ENCODE data around the gene LIN28B. TPM values are rescaled to one million over a fixed set of nuclear protein-coding genes. Genes with fewer than 3 reads are reported as not detected.

Gene LIN28B
- polyA plus RNA-seq, 1 donor from 2014 or later, result 19.1 TPM

DNA sequence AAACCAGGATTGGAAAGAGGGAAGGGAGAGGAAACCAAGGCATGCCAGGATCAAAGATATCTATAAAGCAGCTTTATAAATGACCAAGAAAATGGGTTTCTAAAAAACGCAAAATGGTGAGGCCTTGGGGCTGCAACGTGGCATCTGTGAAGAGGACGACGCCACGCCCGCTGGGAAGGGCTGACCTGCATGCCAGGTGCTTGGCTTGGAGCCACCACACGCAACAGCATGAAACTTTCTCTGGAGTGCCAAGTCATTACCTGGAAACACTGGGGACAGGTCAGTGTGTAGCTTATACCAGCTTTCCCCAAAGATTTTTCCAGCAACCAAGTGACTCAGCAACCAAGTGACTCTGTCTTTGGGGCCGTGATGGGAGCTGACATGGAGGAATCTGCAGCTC lies 140.4 kb downstream of the LIN28B start:
- Histone ChIP-seq H3K9me2 (ENCODE audit: insufficient read depth, low read length) (no peaks in the 10 kb centered on the region), H2AFZ (ENCODE audit: low read depth, low read length) (no peak overlapping the region), H3K27ac (ENCODE audit: low read length) (no peak overlapping the region), H4K20me1 (ENCODE audit: insufficient read depth) (no peaks in the 10 kb centered on the region), H3F3A (ENCODE audit: insufficient read depth, low read length, poor library complexity, severe bottlenecking) (no peaks in the 10 kb centered on the region), H3K9me3 (ENCODE audit: low read length) (no peaks in the 10 kb centered on the region), H3K36me3 (ENCODE audit: insufficient read depth, low read length) (no peaks in the 10 kb centered on the region), H3K4me3 (ENCODE audit: low read length) (no peak overlapping the region), H3K4me2 (ENCODE audit: low read length) (no peak overlapping the region), H3K27me3 (ENCODE audit: insufficient read depth, low read depth, low read length) (no peaks in the 10 kb centered on the region), H3K9ac (ENCODE audit: low read length) (no peak overlapping the region), H3K79me2 (replicated peaks; ENCODE audit: insufficient read depth, low read length) (no peaks in the 10 kb centered on the region)
- TF ChIP-seq EP300 (conservative IDR thresholded peaks at IDR 0.05; ENCODE audit: poor library complexity, severe bottlenecking) (no peak), MXI1 (conservative IDR thresholded peaks at IDR 0.05; ENCODE audit: poor library complexity, severe bottlenecking) (no peak), RAD21 (conservative IDR thresholded peaks at IDR 0.05) (no peak), EZH2 (IDR thresholded peaks at IDR 0.05; ENCODE audit: borderline replicate concordance, insufficient read depth, low read length, poor library complexity, severe bottlenecking) (no peak), TAF1 (IDR thresholded peaks at IDR 0.05; ENCODE audit: low read depth) (no peak), SMC3 (conservative IDR thresholded peaks at IDR 0.05; ENCODE audit: poor library complexity) (no peak), POLR2AphosphoS5 (IDR thresholded peaks at IDR 0.05) (no peak)
- TF ChIP-seq, protein P1, sequence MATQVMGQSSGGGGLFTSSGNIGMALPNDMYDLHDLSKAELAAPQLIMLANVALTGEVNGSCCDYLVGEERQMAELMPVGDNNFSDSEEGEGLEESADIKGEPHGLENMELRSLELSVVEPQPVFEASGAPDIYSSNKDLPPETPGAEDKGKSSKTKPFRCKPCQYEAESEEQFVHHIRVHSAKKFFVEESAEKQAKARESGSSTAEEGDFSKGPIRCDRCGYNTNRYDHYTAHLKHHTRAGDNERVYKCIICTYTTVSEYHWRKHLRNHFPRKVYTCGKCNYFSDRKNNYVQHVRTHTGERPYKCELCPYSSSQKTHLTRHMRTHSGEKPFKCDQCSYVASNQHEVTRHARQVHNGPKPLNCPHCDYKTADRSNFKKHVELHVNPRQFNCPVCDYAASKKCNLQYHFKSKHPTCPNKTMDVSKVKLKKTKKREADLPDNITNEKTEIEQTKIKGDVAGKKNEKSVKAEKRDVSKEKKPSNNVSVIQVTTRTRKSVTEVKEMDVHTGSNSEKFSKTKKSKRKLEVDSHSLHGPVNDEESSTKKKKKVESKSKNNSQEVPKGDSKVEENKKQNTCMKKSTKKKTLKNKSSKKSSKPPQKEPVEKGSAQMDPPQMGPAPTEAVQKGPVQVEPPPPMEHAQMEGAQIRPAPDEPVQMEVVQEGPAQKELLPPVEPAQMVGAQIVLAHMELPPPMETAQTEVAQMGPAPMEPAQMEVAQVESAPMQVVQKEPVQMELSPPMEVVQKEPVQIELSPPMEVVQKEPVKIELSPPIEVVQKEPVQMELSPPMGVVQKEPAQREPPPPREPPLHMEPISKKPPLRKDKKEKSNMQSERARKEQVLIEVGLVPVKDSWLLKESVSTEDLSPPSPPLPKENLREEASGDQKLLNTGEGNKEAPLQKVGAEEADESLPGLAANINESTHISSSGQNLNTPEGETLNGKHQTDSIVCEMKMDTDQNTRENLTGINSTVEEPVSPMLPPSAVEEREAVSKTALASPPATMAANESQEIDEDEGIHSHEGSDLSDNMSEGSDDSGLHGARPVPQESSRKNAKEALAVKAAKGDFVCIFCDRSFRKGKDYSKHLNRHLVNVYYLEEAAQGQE (IDR thresholded peaks at IDR 0.05; ENCODE audit: borderline replicate concordance), result no peak
- TF ChIP-seq, protein P2, sequence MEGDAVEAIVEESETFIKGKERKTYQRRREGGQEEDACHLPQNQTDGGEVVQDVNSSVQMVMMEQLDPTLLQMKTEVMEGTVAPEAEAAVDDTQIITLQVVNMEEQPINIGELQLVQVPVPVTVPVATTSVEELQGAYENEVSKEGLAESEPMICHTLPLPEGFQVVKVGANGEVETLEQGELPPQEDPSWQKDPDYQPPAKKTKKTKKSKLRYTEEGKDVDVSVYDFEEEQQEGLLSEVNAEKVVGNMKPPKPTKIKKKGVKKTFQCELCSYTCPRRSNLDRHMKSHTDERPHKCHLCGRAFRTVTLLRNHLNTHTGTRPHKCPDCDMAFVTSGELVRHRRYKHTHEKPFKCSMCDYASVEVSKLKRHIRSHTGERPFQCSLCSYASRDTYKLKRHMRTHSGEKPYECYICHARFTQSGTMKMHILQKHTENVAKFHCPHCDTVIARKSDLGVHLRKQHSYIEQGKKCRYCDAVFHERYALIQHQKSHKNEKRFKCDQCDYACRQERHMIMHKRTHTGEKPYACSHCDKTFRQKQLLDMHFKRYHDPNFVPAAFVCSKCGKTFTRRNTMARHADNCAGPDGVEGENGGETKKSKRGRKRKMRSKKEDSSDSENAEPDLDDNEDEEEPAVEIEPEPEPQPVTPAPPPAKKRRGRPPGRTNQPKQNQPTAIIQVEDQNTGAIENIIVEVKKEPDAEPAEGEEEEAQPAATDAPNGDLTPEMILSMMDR (IDR thresholded peaks at IDR 0.05; ENCODE audit: poor library complexity, severe bottlenecking), result no peak

DNA sequence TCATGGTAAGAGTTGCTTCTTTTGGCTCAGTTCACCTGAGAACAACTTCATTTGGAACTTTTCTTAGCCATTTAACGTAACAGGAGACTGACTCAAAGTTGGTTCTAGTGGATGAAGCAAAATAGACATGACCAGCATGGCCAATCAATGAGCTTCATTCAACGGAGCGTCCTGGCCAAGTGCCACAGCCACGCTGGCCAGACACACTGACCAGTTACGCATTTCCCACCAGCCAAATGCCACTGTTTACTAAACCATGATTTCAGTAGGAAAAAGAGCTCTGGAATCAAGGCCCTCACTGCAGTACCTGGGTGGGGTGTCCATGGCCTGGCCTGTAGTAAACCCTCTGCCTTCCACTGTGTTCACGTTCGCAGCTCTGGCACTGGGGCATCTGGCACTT lies 142.5 kb downstream of the LIN28B start:
- Histone ChIP-seq H2AFZ (ENCODE audit: low read depth, low read length) (no peak overlapping the region), H3K9me2 (ENCODE audit: insufficient read depth, low read length) (no peaks in the 10 kb centered on the region), H3K9me3 (ENCODE audit: low read length) (no peaks in the 10 kb centered on the region), H3K79me2 (replicated peaks; ENCODE audit: insufficient read depth, low read length) (no peaks in the 10 kb centered on the region), H3K9ac (ENCODE audit: low read length) (no peak overlapping the region), H3K4me2 (ENCODE audit: low read length) (no peak overlapping the region), H3K27ac (ENCODE audit: low read length) (no peak overlapping the region), H3K36me3 (ENCODE audit: insufficient read depth, low read length) (no peaks in the 10 kb centered on the region), H3F3A (ENCODE audit: insufficient read depth, low read length, poor library complexity, severe bottlenecking) (no peaks in the 10 kb centered on the region), H4K20me1 (ENCODE audit: insufficient read depth) (no peaks in the 10 kb centered on the region), H3K4me3 (ENCODE audit: low read length) (no peak overlapping the region), H3K27me3 (ENCODE audit: insufficient read depth, low read depth, low read length) (no peaks in the 10 kb centered on the region)
- TF ChIP-seq, protein P2 (IDR thresholded peaks at IDR 0.05; ENCODE audit: poor library complexity, severe bottlenecking), result no peak
- TF ChIP-seq POLR2AphosphoS5 (IDR thresholded peaks at IDR 0.05) (no peak), EP300 (conservative IDR thresholded peaks at IDR 0.05; ENCODE audit: poor library complexity, severe bottlenecking) (no peak), RAD21 (conservative IDR thresholded peaks at IDR 0.05) (no peak), MXI1 (conservative IDR thresholded peaks at IDR 0.05; ENCODE audit: poor library complexity, severe bottlenecking) (no peak), SMC3 (conservative IDR thresholded peaks at IDR 0.05; ENCODE audit: poor library complexity) (no peak), EZH2 (IDR thresholded peaks at IDR 0.05; ENCODE audit: borderline replicate concordance, insufficient read depth, low read length, poor library complexity, severe bottlenecking) (no peak), TAF1 (IDR thresholded peaks at IDR 0.05; ENCODE audit: low read depth) (no peak)
- TF ChIP-seq, protein P1 (IDR thresholded peaks at IDR 0.05; ENCODE audit: borderline replicate concordance), result no peak

Measured in neural cell (in vitro differentiated cells).